H1 (cell line): ENCODE measurements around the gene UBN2. TPM values are rescaled to one million over a fixed set of nuclear protein-coding genes. Genes with fewer than 3 reads are reported as not detected.

ENCODE experiments used
- CTCF ChIA-PET: fragments of 300-600 bp; sonication (Branson Sonifier 250); formaldehyde crosslinking; loops from one replicate; lab custom pipeline; 2021; ENCODE audit not compliant: partially characterized antibody; lab: Charles Lee
- POLR2A ChIA-PET: fragments of 300-600 bp; sonication (Branson Sonifier 250); formaldehyde crosslinking; loops from one replicate; lab custom pipeline; 2021; ENCODE audit warnings: inconsistent platforms; ENCODE audit not compliant: partially characterized antibody; lab: Charles Lee
- DNase-seq, 2 experiments: peaks; one replicate each; pipeline versions ENCODE4 v3.0.0 to v3.0.0-alpha.2; 2010 to 2022; ENCODE audit warnings: low spot score in 2 of 2, low read depth in 1 of 2, mixed read lengths in 1 of 2
- FAIRE-seq: peaks from 2 replicates; lab custom pipeline; 2011; peaks lifted over from hg19 to GRCh38; lab: Jason Lieb, UNC
- H2AFZ ChIP-seq: 2 replicates; pipeline ENCODE4 v1.8.1; 2012; ENCODE audit warnings: low read length, inconsistent platforms
- H2AK5ac ChIP-seq: 2 replicates; pipeline ENCODE4 v1.6.1; 2013; ENCODE audit warnings: low read depth, low read length
- H2BK120ac ChIP-seq: replicated peaks from 2 replicates; pipeline ENCODE3; 2013; ENCODE audit warnings: low read depth, low read length, inconsistent platforms
- H2BK12ac ChIP-seq: 2 replicates; pipeline ENCODE4 v1.6.1; 2013; ENCODE audit warnings: low read depth, low read length
- H2BK15ac ChIP-seq: 2 replicates; pipeline ENCODE4 v1.6.1; 2013; ENCODE audit warnings: low read length
- H2BK20ac ChIP-seq: 2 replicates; pipeline ENCODE4 v1.6.1; 2013; ENCODE audit warnings: low read length
- H2BK5ac ChIP-seq: 2 replicates; pipeline ENCODE4 v1.6.1; 2013; ENCODE audit warnings: low read depth, low read length
- H3K14ac ChIP-seq: 2 replicates; pipeline ENCODE4 v1.6.1; 2013; ENCODE audit warnings: inconsistent platforms; ENCODE audit not compliant: insufficient read length
- H3K18ac ChIP-seq: 2 replicates; pipeline ENCODE4 v1.6.1; 2013; ENCODE audit warnings: low read length; ENCODE audit errors: extremely low read depth
- H3K23ac ChIP-seq: 2 replicates; pipeline ENCODE4 v1.6.1; 2013; ENCODE audit warnings: inconsistent platforms; ENCODE audit not compliant: insufficient read length
- H3K23me2 ChIP-seq: 2 replicates; pipeline ENCODE4 v1.6.1; 2013; ENCODE audit warnings: low read depth, low read length
- H3K27ac ChIP-seq: 2 replicates; pipeline ENCODE4 v1.6.1; 2011; ENCODE audit warnings: low read depth, low read length, inconsistent platforms
- H3K27me3 ChIP-seq, 4 experiments: replicated peaks in 1 of 4; 1 replicate in 1 of 4; 2 replicates in 3 of 4; pipeline versions ENCODE4 v1.6.1 to v1.8.1; 2011 to 2013; ENCODE audit warnings: low read length in 3 of 4, mild to moderate bottlenecking in 3 of 4, inconsistent platforms in 2 of 4, mixed read lengths in 2 of 4, moderate library complexity in 1 of 4; ENCODE audit not compliant: control insufficient read depth in 3 of 4, insufficient read depth in 3 of 4; ENCODE audit errors: extremely low read depth in 1 of 4
- H3K36me3 ChIP-seq, 4 experiments: 2 replicates each; pipeline versions ENCODE4 v1.6.1 to v1.8.1; 2011 to 2013; ENCODE audit warnings: mild to moderate bottlenecking in 4 of 4, low read length in 3 of 4, moderate library complexity in 2 of 4, control low read depth in 1 of 4, inconsistent platforms in 1 of 4; ENCODE audit not compliant: insufficient read depth in 4 of 4, control insufficient read depth in 2 of 4
- H3K4ac ChIP-seq: replicated peaks from 2 replicates; pipeline ENCODE3; 2013; ENCODE audit warnings: low read length, low read depth, mixed read lengths, inconsistent platforms; ENCODE audit not compliant: insufficient read length
- H3K4me1 ChIP-seq, 4 experiments: replicated peaks in 1 of 4; 1 replicate in 1 of 4; 2 replicates in 3 of 4; pipeline versions ENCODE4 v1.6.1 to v1.8.1; 2011 to 2013; ENCODE audit warnings: low read length in 3 of 4, inconsistent platforms in 2 of 4, mixed read lengths in 1 of 4; ENCODE audit not compliant: insufficient read depth in 4 of 4, control insufficient read depth in 3 of 4
- H3K4me2 ChIP-seq, 2 experiments: 2 replicates each; pipeline versions ENCODE4 v1.6.1 to v1.8.1; 2011 to 2013; ENCODE audit warnings: low read depth in 2 of 2, low read length in 2 of 2, control low read depth in 1 of 2, inconsistent platforms in 1 of 2, mild to moderate bottlenecking in 1 of 2; ENCODE audit not compliant: insufficient read depth in 1 of 2
- H3K4me3 ChIP-seq, 4 experiments: fragments of 200-600, 300-600 bp in 1 of 4; sonication (generic), shearing (Covaris generic), sonication (Bioruptor Twin) in 1 of 4; 2 replicates each; pipeline versions ENCODE4 v1.5.1 to v1.8.1; 2011 to 2016; ENCODE audit warnings: low read length in 4 of 4, low read depth in 3 of 4, control low read depth in 2 of 4, inconsistent platforms in 2 of 4, mild to moderate bottlenecking in 2 of 4, mixed read lengths in 1 of 4, moderate library complexity in 1 of 4; ENCODE audit not compliant: insufficient read depth in 2 of 4; ENCODE audit errors: extremely low read depth in 1 of 4
- H3K56ac ChIP-seq: replicated peaks from 2 replicates; pipeline ENCODE3; 2013; ENCODE audit warnings: low read depth, mild to moderate bottlenecking, mixed read lengths, low read length, inconsistent platforms; ENCODE audit not compliant: insufficient read length
- H3K79me1 ChIP-seq: 2 replicates; pipeline ENCODE4 v1.6.1; 2013; ENCODE audit warnings: low read depth, low read length, control low read depth
- H3K79me2 ChIP-seq, 2 experiments: 2 replicates each; pipeline versions ENCODE4 v1.6.1 to v1.8.1; 2012 to 2013; ENCODE audit warnings: low read length in 2 of 2, mild to moderate bottlenecking in 2 of 2, inconsistent platforms in 1 of 2; ENCODE audit not compliant: insufficient read depth in 2 of 2, control insufficient read depth in 1 of 2
- H3K9ac ChIP-seq, 4 experiments: replicated peaks in 1 of 4; 1 replicate in 1 of 4; 2 replicates in 3 of 4; pipeline versions ENCODE4 v1.6.1 to v1.8.1; 2011 to 2013; ENCODE audit warnings: low read depth in 3 of 4, low read length in 3 of 4, control low read depth in 2 of 4, mild to moderate bottlenecking in 2 of 4, moderate library complexity in 2 of 4, inconsistent platforms in 1 of 4; ENCODE audit errors: extremely low read depth in 1 of 4
- H3K9me3 ChIP-seq, 2 experiments: 2 replicates each; pipeline versions ENCODE4 v1.6.1 to v1.8.1; 2012 to 2013; ENCODE audit warnings: mild to moderate bottlenecking in 2 of 2, moderate library complexity in 2 of 2, control low read depth in 1 of 2, inconsistent platforms in 1 of 2, low read depth in 1 of 2, low read length in 1 of 2, mixed read lengths in 1 of 2; ENCODE audit not compliant: insufficient read depth in 2 of 2
- H4K20me1 ChIP-seq, 2 experiments: replicated peaks in 1 of 2; 2 replicates each; pipeline versions ENCODE3 to v1.8.1; 2011 to 2013; ENCODE audit warnings: inconsistent platforms in 2 of 2, low read length in 2 of 2, mild to moderate bottlenecking in 1 of 2; ENCODE audit not compliant: insufficient read depth in 2 of 2, control insufficient read depth in 1 of 2
- H4K5ac ChIP-seq: 2 replicates; pipeline ENCODE4 v1.6.1; 2013; ENCODE audit warnings: low read length, low read depth, mixed read lengths, inconsistent platforms; ENCODE audit not compliant: insufficient read length
- H4K8ac ChIP-seq: 2 replicates; pipeline ENCODE4 v1.8.0; 2013; ENCODE audit warnings: mild to moderate bottlenecking, moderate library complexity, low read length, inconsistent platforms; ENCODE audit not compliant: insufficient read depth; ENCODE audit errors: extremely low read depth
- H4K91ac ChIP-seq: replicated peaks from 2 replicates; pipeline ENCODE3; 2013; ENCODE audit warnings: low read length, mixed read lengths, inconsistent platforms; ENCODE audit not compliant: insufficient read length
- ATF3 ChIP-seq: IDR thresholded peaks from 2 replicates; pipeline ENCODE4 v1.6.1; 2011; ENCODE audit warnings: low read depth, mild to moderate bottlenecking, low read length; ENCODE audit not compliant: insufficient read depth
- BACH1 ChIP-seq: IDR thresholded peaks from 2 replicates; pipeline ENCODE4 v1.6.1; 2012; ENCODE audit warnings: low read length, improper control_type of control experiment
- BRCA1 ChIP-seq: IDR thresholded peaks from 2 replicates; pipeline ENCODE4 v1.6.1; 2012; ENCODE audit warnings: low read depth, low read length, improper control_type of control experiment
- CHD1 ChIP-seq: IDR thresholded peaks from 2 replicates; pipeline ENCODE4 v1.6.1; 2012; ENCODE audit warnings: low read depth, low read length, improper control_type of control experiment
- HDAC2 ChIP-seq, 2 experiments: fragments of 300-600 bp in 1 of 2; sonication (generic) in 1 of 2; IDR thresholded peaks; 2 replicates each; pipeline ENCODE4 v1.6.1; 2011 to 2012; ENCODE audit warnings: low read depth in 2 of 2, low read length in 2 of 2, mild to moderate bottlenecking in 2 of 2, moderate library complexity in 2 of 2, borderline replicate concordance in 1 of 2, inconsistent platforms in 1 of 2
- JUN ChIP-seq: IDR thresholded peaks from 2 replicates; pipeline ENCODE4 v1.6.1; 2011; ENCODE audit warnings: low read depth, mild to moderate bottlenecking, improper control_type of control experiment, low read length
- JUND ChIP-seq: IDR thresholded peaks from 2 replicates; pipeline ENCODE4 v1.6.1; 2011; ENCODE audit warnings: mild to moderate bottlenecking, improper control_type of control experiment, low read length
- RBBP5 ChIP-seq: IDR thresholded peaks from 2 replicates; pipeline ENCODE4 v1.7.1; 2012; ENCODE audit warnings: low read depth, mild to moderate bottlenecking, inconsistent platforms, low read length, moderate library complexity, borderline replicate concordance
- RNF2 ChIP-seq: fragments of 200-900, 300-1000 bp; sonication (generic); IDR thresholded peaks from 2 replicates; pipeline ENCODE4 v1.7.1; 2016; ENCODE audit warnings: borderline replicate concordance, low read depth, mild to moderate bottlenecking, antibody characterized with exemption, low read length; ENCODE audit not compliant: poor library complexity, severe bottlenecking; ENCODE audit errors: missing control alignments
- SIRT6 ChIP-seq: IDR thresholded peaks from one replicate; pipeline ENCODE4 v1.7.1; 2012; ENCODE audit warnings: low read length, inconsistent platforms
- SP2 ChIP-seq: IDR thresholded peaks from 2 replicates; pipeline ENCODE4 v1.6.1; 2012; ENCODE audit warnings: mild to moderate bottlenecking, low read length, inconsistent platforms
- USF2 ChIP-seq: IDR thresholded peaks from 2 replicates; pipeline ENCODE4 v1.6.1; 2011; ENCODE audit warnings: low read length, improper control_type of control experiment
- WGBS, 2 experiments: shearing (Covaris generic) in 1 of 2; methylation state at CpG; one replicate each; pipeline versions ENCODE4 v1.1.6 to v1.1.7; 2013 to 2015; ENCODE audit warnings: low lambda C conversion rate in 2 of 2, mixed read lengths in 2 of 2, inconsistent platforms in 1 of 2, low coverage in 1 of 2, missing lambda C conversion rate in 1 of 2; ENCODE audit not compliant: insufficient replicate concordance in 2 of 2, insufficient coverage in 1 of 2, insufficient read length in 1 of 2; ENCODE audit errors: extremely low coverage in 1 of 2, missing lambda C conversion rate in 1 of 2; 5-methylcytosine and 5-hydroxymethylcytosine counted together
- polyA plus RNA-seq, 7 experiments: library from polyadenylated mRNA; depleted of rRNA in 3 of 7; stranded (reverse) in 5 of 7; unstranded in 2 of 7; fragments of >200 nt in 5 of 7; fragments of 200-250 nt in 2 of 7; gene quantifications; 1 replicate in 5 of 7; 2 replicates in 1 of 7; 4 replicates in 1 of 7; pipeline versions ENCODE4 v1.2.1 to v1.2.3, GENCODE V29; 2011 to 2013; ENCODE audit warnings: missing spikeins in 2 of 7, mixed read lengths in 2 of 7
- total RNA-seq: library from RNA; stranded (reverse); fragmentation: NEBNext Ultra II Directional; extraction: Animal tissue kit (Norgen Biotek cat#: 25700); gene quantifications from 2 replicates; pipeline ENCODE4 v1.2.1, GENCODE V29; 2021

Gene UBN2
- total and polyA plus RNA-seq, 2 of the 8 experiments (the other 6 are each of a cell fraction or from before 2014, with no cell fraction given), result 4.1 to 39.6 TPM

DNA sequence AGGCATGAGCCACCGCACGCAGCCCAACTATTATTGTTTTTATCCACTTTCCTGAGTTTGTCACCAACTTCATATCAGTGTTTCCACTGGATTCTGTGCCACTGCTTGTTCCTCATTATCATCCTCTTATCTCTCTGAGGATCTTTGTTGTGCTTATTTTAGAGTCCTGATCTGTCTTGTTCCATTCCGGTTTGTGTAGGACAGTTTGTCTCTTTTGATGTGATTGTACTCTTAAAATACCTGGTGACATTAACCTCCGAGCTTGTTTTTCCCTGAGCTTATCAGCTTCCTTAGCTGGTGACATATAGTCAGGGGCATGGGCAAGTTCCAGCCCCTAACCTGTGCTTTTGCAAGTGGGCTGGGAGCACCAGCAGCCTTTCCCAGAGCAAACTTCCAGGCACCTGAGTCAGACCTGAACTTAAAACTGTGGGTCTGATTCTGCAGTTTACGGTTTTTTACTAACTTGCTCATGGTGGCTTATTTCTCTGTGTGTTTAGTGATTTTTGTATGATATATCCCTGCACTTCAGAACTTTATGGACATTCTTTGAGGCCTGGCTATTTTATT, 87.0 kb downstream of the UBN2 start:
- FAIRE-seq (no peak), DNase-seq (peak in 1 of 2 experiments; percentile 22)
- no peaks in the 10 kb centered on the region for H3K79me1 ChIP-seq
- no peaks in the 10 kb centered on the region for H3K9me3 ChIP-seq
- WGBS, 2 experiments, result 91% methylated on average over 5 of the region's 5 CpGs; no CpG with 5 or more reads in 1 of the 2 experiments
- no peak overlapping the region for H4K91ac ChIP-seq
- H2BK15ac ChIP-seq, result no peak overlapping the region
- H3K23me2 ChIP-seq, result no peaks in the 10 kb centered on the region
- POLR2A ChIA-PET, result no interaction called here
- no peak overlapping the region for H3K4ac ChIP-seq
- H3K14ac ChIP-seq, result no peak overlapping the region
- H3K27me3 ChIP-seq, result no peaks in the 10 kb centered on the region
- no peak overlapping the region for H4K8ac ChIP-seq
- CTCF ChIA-PET, result interaction anchor here (0.6 kb wide), 1 partner anchor 1166 kb away, joined by 3 read pairs; no protein-coding TSS in a partner anchor
- H2AK5ac ChIP-seq, result no peak overlapping the region
- H2BK20ac ChIP-seq, result no peak overlapping the region
- H2BK5ac ChIP-seq, result no peak overlapping the region
- no peak overlapping the region for H2AFZ ChIP-seq
- H3K36me3 ChIP-seq, result no peaks in the 10 kb centered on the region
- H3K4me1 ChIP-seq, result peaks cover 0 to 4% (median 0%) of the 10 kb centered on the region in 4 experiments; a peak in 4 of 7 replicates
- no peak overlapping the region for H3K23ac ChIP-seq
- H3K27ac ChIP-seq, result no peak overlapping the region
- no peaks in the 10 kb centered on the region for H3K79me2 ChIP-seq
- H2BK12ac ChIP-seq, result no peak overlapping the region
- H4K5ac ChIP-seq, result no peak overlapping the region
- no peak overlapping the region for H3K18ac ChIP-seq
- no peak overlapping the region for H2BK120ac ChIP-seq
- no peak overlapping the region for H3K9ac ChIP-seq
- H3K56ac ChIP-seq, result no peak overlapping the region
- H3K4me3 ChIP-seq, result no peak overlapping the region
- H3K4me2 ChIP-seq, result no peak overlapping the region
- H4K20me1 ChIP-seq, result no peaks in the 10 kb centered on the region
- TF ChIP-seq JUN, result no peak
- TF ChIP-seq HDAC2 (IDR thresholded peaks at IDR 0.05; ENCODE audit: borderline replicate concordance in 1 of 2, low read depth in 2 of 2, low read length in 2 of 2), result no peak
- no peak for TF ChIP-seq JUND
- TF ChIP-seq SIRT6, result no peak
- TF ChIP-seq RNF2, result no peak
- no peak for TF ChIP-seq ATF3
- no peak for TF ChIP-seq BRCA1
- TF ChIP-seq SP2, result no peak
- TF ChIP-seq USF2, result no peak
- TF ChIP-seq CHD1, result no peak
- no peak for TF ChIP-seq BACH1
- no peak for TF ChIP-seq RBBP5
